ENCODE measurements around the gene CA12.

DNA sequence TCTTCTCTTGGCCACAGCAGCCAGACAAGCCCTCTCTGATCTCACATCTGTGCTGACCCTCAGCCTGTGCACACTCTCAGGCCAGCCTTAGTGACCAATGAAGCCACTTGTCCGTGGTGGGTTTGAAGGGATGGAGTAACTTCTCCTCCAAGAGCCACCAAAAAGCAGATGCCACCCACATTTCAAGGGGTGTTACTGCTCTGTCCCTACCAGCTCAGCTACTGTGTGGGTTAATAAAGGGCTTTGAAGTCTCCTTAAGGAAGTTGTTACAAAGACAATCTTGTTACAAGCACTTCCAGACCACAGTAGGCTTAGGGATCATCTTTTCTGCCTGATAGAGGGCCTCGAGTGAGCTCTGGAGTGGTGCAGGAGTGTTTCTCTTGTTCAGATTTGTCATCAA lies 3.3 kb upstream of the CA12 start:
- TF ChIP-seq, protein P1, sequence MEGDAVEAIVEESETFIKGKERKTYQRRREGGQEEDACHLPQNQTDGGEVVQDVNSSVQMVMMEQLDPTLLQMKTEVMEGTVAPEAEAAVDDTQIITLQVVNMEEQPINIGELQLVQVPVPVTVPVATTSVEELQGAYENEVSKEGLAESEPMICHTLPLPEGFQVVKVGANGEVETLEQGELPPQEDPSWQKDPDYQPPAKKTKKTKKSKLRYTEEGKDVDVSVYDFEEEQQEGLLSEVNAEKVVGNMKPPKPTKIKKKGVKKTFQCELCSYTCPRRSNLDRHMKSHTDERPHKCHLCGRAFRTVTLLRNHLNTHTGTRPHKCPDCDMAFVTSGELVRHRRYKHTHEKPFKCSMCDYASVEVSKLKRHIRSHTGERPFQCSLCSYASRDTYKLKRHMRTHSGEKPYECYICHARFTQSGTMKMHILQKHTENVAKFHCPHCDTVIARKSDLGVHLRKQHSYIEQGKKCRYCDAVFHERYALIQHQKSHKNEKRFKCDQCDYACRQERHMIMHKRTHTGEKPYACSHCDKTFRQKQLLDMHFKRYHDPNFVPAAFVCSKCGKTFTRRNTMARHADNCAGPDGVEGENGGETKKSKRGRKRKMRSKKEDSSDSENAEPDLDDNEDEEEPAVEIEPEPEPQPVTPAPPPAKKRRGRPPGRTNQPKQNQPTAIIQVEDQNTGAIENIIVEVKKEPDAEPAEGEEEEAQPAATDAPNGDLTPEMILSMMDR (IDR thresholded peaks at IDR 0.05; ENCODE audit: borderline replicate concordance, extremely low read depth, low read length, poor library complexity, severe bottlenecking), result no peak
- no peak for TF ChIP-seq EZH2 (IDR thresholded peaks at IDR 0.05; ENCODE audit: borderline replicate concordance, low read depth, low read length, severe bottlenecking)

All from DND-41 (cell line).